Left hindlimb (tissue), 1 donor: ENCODE results near the gene ABI1.

Experiments used
- DNase-seq: peaks from one replicate; pipeline ENCODE4 v3.0.0-alpha.2; 2018

The ABI1 gene

DNA sequence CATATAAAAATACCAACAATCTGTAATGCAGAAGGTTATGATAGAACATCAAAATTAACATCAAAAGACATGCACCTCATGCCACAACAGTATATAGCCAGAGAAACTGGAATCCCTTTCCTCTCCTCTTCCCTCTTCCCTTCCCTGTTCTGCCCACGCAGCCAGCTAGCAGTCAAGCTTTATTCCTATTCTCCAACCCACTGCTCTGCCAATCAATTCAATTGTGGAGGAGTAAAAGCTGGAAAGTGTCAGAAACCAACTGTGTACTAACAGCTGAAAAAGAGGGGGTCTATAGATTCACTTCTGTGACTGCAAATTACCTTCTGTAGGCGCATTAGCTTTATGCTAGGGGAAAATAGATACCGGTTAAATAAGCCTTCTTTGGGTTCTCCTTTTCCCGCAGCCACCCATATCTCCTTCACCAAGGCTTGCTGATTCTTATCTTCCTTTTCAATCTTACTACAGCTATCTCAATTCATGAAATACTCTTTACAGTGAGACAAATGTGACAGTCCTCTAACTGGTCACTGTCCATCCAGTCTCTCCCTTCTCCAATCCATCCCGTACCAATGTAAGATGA is 16.3 kb downstream of the ABI1 start:
- no peak for DNase-seq

DNA sequence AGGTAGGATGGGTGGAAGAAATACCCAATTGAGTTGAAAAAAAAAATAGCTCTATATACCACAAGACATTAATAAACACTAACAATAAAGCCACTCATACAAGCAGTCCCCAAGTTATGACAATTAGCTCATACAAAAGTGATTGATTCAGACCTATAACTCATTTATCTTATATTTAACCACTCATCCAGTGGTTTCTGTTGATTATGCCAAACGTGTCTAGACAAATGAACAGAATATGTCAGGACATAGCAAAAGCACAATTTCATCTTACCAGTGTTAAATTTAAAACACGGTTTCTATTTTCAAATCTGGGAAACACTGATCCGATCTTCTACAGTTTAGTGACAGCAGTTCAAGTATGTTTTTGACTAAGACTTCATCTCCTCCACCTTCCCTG is 17.0 kb downstream of the ABI1 start:
- no peak for DNase-seq

DNA sequence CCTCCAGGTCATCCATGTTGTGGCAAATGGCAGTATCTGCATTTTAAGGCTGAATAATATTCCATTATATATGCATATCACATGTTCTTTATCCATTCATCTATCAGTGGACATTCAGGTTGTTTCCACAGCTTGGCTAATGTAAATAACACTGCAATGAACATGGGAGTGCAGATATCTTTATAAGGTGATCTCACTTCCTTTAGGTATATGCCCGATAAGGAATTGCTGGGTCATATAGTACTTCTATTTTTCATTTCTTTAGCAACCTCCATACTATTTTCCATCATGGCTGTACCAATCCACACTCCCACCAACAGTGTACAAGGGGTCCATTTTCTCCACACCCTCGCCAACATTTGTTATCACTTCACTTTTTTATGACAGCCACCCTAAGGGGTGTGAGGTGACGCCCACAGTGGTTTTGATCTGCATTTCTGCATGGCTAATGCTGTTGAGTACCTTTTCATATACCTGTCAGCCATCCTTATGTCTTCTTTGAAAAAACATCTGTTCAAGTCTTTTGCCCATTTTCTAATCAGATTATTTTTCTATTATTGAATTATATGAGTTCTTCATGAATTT is 18.9 kb downstream of the ABI1 start:
- DNase-seq = no peak

DNA sequence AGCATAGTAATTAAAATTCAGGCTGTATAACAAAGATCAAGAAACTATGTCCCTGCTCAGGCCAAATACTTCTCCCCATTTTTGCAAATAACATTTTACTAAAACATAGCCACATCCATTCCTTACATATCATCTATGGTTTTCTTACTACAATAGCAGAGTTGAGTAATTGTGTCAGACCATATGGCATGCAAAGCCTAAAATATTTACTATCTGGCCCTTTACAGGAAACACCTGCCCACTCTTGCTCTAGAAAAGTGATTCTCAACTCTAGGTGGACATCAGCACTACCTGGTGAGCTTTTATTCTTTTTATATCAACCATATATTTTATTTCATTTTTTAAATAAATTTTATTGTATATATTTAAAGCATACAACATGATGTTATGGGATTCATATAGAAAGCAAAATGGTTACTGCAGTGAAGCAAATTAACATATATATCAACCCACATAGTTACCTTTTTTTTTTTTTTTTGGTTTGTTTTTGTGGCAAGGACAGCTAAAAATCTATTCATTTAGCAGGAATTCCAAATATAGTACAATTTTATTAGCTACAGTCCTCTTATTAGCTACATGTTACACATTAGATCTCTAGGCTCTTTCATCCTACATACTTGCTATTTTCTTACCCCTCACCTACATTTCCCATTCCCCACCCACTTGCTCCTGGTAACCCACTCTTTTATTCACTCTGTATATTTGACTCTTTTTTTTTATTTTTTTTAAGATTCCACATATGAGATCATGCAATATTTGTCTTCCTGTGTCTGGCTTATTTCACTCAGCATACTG is 19.6 kb downstream of the ABI1 start:
- DNase-seq = no peak

DNA sequence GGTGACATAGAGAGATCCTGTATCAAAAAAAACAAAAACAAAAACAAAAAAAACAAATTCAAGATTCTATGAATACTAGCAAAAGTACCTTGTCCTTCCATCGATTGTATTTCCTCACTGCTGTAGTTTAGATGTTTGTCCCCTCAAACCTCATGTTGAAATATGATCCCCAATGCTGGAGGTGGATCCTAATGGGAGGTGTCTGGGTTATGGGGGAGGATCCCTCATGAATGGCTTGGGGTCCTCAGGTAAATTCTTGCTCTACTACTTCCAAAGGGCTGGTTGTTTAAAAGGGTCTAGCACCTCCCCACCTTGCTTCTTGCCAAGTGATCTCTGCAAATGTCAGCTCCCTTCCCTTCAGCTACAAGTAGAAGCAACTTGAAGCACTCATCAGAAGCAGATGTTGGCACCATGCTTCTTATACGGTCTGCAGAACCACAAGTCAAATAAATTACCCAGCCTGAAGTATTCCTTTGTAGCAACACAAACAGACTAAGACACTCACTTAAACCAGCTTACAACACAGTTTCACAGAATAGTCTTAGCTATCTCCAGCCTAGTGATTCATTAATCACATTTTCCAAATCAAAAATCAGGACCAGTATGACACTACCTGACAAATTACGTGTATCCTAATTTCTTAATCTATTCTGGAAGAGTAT is 20.7 kb downstream of the ABI1 start:
- DNase-seq = no peak

DNA sequence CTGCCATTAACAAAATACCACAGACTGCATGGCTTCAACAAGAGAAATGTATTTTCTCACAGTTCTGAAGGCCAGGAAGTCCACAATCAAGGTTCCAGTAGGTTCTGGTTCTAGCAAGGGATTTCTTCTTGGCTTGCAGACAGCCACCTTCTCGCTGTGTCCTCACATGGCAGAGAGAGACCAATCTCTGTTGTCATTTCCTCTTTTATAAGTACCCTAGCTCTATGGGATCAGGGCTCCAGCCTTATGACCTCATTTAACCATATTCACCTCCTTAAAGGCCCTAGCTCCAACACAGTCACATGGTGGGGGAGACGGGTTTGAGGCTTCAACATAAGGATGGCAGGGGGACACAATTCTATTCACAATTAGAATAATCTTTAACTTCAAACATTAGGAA is 23.6 kb downstream of the ABI1 start:
- DNase-seq = no peak

DNA sequence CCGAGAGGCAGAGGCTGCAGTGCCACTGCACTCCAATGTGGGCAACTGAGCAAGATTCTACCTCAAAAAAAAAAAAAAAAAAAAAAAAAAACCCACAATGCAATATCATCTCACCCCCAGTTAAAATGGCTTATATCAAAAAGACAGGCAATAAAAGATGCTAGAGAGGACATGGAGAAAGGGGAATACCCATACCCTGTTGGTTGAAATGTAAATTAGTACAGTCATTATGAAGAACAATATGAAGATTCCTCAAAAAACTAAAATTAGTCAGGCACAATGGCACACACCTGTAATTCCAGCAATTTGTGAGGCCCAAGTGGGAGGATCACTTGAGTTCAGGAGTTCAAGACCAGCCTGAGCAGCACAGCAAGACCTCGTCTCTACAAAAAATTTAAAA is 25.7 kb downstream of the ABI1 start:
- DNase-seq = no peak

DNA sequence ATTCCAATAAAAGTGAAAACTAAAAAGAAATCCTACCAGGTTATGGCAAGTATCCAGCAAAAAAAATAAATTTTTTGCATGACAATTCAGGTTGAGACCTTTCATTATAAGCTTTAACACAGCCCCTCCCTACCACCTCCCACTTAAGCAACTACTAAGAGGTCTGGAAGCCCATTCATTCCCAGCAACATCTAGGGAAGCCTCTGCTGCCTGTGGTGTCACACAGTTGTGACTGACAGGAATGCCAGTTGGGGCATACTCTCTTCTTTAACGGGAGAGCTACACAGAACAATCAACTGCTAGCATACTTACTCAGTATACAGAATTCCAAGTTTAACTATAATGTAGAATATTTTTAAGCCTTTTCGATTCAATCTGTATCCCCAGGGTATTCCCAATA is 27.8 kb downstream of the ABI1 start:
- DNase-seq = no peak

DNA sequence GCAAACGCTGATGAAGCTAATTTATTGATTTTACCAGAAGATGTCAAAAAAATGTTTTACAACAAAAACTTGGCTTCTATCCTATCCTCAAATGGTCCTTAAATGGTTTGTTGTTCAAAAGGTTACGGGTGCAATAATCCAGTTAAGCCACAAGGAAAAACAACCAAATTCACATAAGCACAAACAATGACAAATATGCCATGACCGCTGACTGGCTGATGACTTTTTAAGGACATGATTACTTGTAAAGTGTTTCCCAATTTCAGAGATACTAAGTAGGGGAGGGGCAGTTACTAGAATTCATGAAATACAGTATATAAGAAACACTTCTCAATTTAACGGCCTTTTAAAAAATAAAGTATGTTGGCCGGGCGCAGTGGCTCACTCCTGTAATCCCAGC is 28.8 kb downstream of the ABI1 start:
- no peak for DNase-seq

DNA sequence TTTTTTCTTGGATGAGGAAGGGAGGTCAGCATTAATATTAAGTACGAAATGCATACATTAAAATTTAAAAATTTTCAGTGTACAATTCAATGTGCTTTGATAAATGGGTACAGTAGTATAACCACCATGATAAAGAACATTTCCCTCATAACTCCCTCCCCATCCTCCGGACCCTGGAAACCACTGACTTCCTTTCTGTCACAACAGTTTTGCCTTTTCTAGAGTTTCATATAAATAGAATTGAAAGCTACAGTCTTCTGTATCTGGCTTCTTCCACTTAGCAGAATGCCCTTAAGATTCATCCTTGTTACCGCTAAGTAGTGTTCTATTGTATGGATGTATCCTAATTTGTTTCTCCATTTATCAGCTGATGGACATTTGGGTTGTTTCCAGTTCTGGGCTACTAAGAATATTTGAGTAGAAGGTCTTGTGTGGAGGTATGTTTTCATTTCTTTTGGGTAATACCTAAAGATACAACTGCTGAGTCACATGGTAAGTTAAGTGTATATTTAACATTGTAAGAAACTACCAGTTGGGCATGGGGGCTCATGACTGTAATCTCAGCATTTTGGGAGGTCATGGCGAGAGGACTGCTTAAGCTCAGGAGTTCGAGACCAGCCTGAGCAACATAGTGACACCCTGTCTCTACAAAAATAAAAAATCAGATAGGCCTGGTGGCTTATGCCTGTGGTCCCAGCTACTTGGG is 30.8 kb downstream of the ABI1 start:
- no peak for DNase-seq

DNA sequence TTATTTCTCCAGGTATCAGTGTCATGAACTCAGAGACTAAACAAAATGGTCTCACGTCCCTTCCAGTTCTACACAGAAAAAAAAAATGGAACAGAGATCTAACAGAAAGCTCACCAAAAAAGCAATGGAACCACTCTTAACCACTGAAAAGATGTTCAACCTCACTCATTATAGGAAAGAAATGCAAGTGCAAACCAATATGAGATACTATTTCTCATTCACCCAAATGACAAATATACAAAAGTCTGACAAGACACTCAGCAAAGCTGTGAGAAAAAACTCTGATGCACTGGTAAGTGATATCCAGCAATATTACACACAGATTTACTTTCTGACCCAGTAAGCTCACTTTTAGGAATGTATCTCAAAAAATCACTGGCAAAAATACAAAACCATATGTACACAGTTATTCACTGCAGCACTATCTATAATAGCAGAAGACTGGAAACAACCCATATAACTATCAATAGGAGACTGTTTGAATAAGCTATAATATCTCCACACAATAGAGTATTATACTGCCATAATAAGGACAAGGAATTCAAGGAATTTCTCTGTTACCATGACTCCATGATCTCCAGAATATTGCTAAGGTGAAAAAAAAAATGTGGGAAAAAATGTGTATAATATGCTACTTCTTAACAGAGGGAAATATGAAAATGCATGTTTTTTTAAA is 36.6 kb downstream of the ABI1 start:
- no peak for DNase-seq

DNA sequence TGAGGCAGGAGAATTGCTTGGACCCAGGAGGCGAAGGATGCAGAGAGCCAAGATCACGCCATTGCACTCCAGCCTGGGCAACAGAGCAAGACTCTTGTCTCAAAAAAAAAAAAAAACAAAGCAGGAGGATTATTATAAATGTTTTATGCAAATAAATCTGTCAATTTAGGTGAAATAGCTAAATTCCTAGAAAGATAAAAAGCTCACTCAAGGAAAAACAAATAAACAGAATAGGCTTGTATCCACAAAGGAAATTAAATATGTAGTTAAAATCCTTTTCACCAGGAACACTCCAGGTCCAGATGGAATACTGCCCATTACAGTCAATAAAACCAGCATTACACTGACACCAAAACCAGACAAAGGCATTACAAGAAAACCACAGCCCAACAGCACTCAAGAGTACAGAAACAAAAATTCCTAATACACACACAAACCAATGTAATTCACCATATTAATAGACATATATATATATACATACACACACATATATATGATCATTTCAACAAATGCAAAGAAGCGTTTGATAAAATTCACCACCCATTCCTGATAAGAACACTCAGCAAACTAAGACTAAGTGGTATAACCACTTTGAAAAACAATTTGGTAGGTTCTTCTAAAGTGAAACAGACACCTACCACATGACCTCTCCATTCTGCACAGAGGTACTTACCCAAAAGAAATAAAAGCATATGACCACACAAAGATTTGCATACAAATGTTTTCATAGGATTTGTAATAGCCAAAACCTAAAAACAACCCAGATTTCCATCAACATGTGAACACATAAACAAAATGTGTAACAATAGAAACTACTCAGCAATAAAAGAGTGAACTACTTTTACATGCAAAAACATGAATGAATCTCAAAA is 38.8 kb downstream of the ABI1 start:
- no peak for DNase-seq

DNA sequence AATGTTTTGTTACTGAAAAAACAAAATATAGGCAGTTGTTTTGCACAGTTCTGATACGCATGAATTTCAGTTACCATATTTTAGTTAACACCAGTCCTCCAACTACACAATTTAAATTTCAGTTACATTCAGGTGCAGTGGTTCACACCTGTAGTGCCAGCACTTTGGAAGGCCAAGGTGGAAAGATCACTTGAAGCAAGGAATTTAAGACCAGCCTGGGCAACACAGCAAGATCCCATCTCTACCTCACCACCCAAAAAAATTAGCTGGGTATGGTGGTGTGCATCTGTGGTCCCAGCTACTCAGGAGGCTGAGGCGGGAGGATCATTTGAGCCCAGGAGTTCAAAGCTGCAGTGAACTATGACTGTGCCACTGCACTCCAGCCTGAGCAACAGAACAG is 45.3 kb downstream of the ABI1 start:
- no peak for DNase-seq

DNA sequence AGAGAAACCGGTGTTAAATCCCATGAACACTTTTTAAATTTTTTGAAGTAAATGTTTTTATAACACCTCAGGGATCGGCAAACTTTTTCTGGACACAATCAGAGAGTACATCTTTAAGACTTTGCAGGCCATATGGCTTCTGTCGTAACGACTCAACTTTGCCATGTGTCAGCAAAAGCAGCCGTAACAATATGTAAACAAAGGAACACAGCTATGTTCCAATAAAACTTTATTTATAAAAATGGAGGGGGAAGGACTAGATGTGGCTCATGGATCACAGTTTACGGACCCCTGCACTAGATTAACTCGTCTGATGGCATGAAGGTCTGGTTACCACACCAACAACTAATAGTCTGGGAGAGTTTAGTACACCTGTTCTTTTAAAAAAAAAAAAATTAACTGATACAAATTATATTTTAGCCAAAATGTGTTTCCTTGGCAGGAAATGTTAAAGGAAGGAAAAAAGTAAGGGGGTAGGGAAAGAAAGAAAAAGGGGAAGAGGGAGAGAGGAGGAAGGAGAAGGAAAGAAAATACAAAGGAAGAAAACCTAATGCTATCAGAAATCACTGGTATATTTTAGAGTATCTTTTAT is 50.2 kb downstream of the ABI1 start:
- DNase-seq = no peak

DNA sequence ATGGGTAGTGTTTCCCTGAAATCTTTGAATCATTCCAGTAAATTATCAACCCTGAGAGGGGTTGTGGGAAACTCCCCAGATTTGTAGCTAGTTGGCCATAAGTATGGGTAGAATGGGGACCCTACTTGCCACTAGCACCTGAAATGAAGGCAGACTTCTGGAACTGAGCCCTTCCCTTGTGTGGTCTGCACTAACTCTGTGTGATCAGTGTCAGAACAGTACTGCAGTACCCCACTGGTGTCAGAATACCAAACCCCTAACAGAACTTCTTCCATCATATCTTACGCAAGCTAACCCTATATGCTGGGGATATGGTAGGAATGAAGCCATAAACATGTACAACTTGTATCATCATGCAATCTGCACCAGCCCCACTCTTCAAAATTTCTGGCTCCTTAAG is 50.8 kb downstream of the ABI1 start:
- DNase-seq = no peak

DNA sequence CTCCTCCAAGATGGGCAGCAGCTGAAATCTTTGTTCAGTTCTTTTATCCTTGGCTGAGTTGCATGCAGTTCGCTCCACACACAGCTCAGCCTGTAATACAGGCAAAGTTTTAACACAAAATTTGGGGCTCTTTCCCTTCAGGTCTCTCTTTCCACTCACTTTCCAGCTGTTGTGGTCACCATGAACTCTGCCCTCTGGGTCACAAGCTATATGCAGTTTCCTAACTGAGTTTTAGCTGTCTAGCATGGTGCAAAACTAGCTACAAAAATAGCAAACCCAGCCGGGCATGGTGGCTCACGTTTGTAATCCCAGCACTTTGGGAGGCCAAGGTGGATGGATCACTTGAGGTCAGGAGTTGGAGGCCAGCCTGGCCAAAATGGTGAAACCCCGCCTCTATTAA is 53.2 kb downstream of the ABI1 start:
- DNase-seq = no peak

DNA sequence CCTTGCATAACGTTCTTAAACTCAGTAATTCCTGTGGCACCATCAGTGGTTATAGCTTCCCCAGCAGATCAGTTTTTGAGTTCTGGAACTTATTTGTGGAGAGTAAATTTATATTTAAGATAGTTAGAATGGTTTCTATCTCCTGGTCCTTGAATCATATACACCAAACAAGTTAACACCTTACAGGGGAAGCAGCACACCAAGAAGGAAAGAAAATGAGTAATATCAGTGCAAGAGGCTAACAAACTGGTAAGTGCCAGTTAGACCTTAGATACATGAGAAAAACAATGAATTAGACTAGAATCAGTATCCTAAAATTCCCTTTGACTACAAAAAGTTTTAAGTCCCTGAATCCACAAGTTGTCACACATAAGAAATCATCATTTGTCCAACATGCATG is 54.2 kb downstream of the ABI1 start:
- no peak for DNase-seq

DNA sequence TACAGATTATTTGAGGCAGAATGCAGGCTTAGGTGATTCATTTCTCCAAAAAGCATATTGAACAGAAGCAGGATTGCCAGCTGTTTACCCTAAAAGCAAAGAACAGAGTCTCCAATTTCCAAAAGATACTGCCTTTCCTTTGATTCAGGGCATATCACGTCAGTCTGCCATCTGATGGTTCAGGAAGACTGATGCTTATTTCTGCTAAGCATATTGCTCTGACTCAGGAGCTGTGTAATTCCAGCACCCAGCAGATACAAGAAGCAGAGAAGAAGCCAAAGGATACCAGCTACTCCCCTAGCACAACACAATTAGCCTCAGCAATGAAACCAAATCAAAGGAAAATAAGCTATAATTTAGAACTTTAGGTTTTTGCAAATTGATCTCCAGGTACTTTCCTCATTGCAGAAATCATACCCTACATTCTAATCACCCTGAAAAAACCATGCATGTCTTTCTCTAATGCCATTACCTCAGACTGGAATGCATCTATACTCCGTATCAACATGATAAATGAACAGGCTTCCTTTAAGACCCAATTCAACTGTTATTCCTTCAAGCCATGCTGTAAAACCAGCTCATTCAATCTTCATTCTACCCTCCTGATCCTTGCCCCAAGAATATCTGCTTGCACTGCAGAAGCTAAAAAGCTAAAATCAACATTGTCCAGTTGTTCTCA is 55.1 kb downstream of the ABI1 start:
- no peak for DNase-seq

DNA sequence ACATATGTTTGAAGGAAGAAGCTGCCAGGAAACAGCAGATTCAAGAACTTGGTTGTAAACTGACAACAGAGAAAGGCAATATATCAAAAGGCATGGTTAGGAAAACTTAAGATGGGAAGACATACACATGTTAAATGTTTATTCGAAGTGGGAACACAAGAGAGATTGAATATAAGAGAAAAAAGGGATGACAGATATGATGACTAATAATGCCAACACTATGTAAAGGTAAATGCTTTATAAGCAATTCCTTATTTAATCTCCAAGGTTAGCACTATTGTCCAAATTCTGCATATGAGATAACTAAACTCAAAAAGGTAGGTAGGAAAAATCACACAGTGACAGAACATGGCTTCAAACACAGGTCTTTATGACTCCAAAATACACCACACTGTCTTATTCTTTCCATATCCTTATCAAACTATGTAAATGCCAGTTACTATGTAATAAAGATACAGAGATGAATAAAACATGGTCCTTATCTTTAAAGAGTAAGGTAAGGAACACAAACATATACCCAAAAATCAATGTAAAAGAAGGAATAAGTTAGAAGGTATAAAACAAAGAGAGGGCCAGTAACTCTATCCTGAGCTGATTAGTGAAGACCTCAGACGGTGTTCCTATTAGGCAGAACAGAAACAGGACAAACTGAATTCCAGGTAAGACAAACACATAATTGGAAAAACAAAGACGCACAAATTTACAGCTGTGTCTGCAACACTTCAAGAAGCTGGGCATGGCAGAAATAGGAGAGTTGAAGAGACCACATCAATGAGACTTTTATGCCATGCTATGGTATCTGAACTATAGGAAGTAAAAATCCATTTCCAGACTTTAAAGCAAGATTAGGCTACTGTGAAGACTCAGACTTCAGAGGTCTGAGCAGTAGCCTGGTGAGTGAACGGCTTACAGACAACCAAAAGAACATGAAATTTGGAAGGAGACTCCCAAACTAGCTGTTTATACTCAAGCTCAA is 56.1 kb downstream of the ABI1 start:
- DNase-seq = no peak

DNA sequence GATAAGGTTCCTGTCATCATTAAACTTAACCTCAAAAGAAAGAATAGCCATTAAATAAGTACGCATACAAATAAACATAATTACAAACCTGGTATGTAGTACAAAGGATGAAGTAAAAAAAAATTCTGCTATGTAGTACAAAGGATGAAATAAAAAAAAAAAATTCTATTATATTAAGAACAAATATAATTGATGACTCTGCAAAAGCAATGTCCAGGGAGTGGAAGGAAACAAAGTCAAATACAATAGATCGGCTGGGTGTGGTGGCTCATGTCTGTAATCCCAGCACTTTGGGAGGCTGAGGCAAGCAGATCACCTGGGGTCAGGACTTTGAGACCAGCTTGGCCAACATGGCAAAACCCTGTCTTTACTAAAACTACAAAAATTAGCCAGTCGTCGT is 56.9 kb downstream of the ABI1 start:
- DNase-seq = no peak
